PC-9 (cell line): Measurements from ENCODE around the gene CAMK2B.

Experiments used
- CTCF ChIP-seq: fragments of 200-600 bp; sonication (generic); conservative IDR thresholded peaks from 2 replicates; pipeline ENCODE4 v1.6.1; 2017; ENCODE audit warnings: mixed run types, antibody characterized with exemption, mild to moderate bottlenecking, moderate library complexity
- EZH2 ChIP-seq: fragments of 200-600 bp; sonication (generic); IDR thresholded peaks from 2 replicates; pipeline ENCODE4 v1.8.0; 2017; ENCODE audit warnings: antibody characterized with exemption, low read depth

DNA sequence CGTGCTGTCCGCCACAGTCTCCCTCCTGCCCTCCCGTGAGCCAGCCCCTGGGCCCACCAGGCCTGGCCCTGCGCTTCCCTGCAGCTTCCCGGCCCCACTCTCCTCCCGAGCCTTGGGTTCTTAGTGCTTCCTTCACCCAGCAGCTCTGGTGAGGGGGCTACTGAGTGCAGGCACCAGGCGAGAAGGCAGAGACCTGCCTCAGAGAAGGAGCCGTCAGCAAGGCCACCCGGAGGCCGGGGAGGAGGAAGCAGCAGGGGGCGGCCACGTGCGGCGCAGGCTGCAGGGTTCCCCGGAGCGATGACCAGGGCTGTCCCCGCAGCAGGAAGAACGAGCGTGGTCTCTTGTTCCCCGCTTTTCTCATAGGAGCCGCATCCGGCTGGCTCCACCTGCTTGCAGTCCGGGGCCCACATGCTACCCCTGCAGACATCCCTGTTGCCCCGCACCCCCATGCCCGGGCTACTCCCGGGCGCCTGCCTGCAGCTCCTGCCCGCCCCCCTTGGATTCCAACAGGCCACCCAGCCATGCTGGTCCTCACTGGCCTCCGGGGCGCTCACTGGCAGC, 104.1 kb downstream of the CAMK2B start:
- no peak for TF ChIP-seq CTCF
- TF ChIP-seq EZH2: no peak
